ENCODE measurements around the gene SLC35E1. TPM values are rescaled to one million over a fixed set of nuclear protein-coding genes. Genes with fewer than 3 reads are reported as not detected.

The SLC35E1 gene
- total RNA-seq, 1 experiment from 2014 or later: 61.0 TPM

DNA sequence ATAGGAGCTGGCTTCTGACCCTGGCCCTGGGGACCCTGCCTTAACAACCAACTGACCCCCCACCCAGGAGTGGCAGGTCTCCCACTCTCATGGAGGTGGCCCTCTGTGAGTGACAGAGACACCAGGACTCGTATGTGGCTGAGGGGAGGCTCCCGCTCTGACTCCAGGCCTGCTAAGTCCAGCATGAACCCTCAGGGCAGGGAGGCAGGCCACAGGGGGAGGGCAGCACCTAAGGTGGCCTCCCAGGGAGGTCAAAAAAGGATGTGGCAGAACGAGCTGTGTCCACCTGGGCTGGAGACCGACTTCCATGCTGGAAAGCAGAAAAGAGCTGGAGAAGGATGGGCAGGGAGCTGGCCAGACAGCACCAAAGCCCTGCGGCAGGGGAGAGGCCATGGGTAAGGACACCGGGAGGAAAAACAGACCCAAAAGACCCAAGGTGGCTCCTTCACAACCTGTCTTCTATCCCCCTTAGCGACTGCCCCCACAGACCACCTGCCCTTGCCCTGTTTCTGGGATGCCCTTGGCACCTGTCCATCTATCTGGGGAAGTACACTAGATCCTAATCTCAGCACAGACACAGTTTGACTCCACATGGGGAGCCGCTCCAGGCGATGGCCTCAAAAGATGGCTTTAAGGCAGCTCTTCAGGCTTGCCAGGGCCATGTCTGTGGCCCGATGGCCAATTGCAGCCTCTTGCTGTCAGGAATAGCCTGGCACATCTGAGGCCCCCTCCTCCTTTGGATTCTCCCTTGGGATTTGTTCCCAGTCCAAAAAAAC is 10.5 kb upstream of the SLC35E1 start:
- ChIA-PET POLR2A (ENCODE audit: unreplicated experiment) (no interaction called here), CTCF (no interaction called here)
- no peak overlapping the region for H3K27ac ChIP-seq
- TF ChIP-seq EZH2 (IDR thresholded peaks at IDR 0.05; ENCODE audit: low read depth): no peak
- TF ChIP-seq, protein P1, sequence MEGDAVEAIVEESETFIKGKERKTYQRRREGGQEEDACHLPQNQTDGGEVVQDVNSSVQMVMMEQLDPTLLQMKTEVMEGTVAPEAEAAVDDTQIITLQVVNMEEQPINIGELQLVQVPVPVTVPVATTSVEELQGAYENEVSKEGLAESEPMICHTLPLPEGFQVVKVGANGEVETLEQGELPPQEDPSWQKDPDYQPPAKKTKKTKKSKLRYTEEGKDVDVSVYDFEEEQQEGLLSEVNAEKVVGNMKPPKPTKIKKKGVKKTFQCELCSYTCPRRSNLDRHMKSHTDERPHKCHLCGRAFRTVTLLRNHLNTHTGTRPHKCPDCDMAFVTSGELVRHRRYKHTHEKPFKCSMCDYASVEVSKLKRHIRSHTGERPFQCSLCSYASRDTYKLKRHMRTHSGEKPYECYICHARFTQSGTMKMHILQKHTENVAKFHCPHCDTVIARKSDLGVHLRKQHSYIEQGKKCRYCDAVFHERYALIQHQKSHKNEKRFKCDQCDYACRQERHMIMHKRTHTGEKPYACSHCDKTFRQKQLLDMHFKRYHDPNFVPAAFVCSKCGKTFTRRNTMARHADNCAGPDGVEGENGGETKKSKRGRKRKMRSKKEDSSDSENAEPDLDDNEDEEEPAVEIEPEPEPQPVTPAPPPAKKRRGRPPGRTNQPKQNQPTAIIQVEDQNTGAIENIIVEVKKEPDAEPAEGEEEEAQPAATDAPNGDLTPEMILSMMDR (conservative IDR thresholded peaks at IDR 0.05): no peak
- no peaks in the 10 kb centered on the region for H3K27me3 ChIP-seq (ENCODE audit: insufficient read depth, low read depth)
- intact Hi-C loops (cut with micrococcal nuclease; ENCODE audit: unreplicated experiment): no loop called here
- no peak overlapping the region for H3K4me2 ChIP-seq
- DNase-seq: no peak
- H4K20me1 ChIP-seq (ENCODE audit: insufficient read depth): peaks cover 91% of the 10 kb centered on the region
- H3K79me2 ChIP-seq (ENCODE audit: low read depth): peaks cover 97% of the 10 kb centered on the region
- 0 out of 2 replicates have a peak, but pooled peaks cover 1% of the 10 kb centered on the region for H3K36me3 ChIP-seq (ENCODE audit: low read depth)
- H2AFZ ChIP-seq: no peak overlapping the region
- H3K4me1 ChIP-seq (replicated peaks; ENCODE audit: insufficient read depth): peaks cover 22% of the 10 kb centered on the region
- no peaks in the 10 kb centered on the region for H3K9me2 ChIP-seq (ENCODE audit: insufficient read depth)
- no peaks in the 10 kb centered on the region for H3K9me3 ChIP-seq (ENCODE audit: insufficient read depth, low read depth)
- no peak overlapping the region for H3K4me3 ChIP-seq
- no TSS peak for BruUV-seq (replicated peaks)
- peaks cover 21% of the 10 kb centered on the region; the same call in 1 of the 2 replicates for H3F3A ChIP-seq (ENCODE audit: insufficient read depth, low read depth)

DNA sequence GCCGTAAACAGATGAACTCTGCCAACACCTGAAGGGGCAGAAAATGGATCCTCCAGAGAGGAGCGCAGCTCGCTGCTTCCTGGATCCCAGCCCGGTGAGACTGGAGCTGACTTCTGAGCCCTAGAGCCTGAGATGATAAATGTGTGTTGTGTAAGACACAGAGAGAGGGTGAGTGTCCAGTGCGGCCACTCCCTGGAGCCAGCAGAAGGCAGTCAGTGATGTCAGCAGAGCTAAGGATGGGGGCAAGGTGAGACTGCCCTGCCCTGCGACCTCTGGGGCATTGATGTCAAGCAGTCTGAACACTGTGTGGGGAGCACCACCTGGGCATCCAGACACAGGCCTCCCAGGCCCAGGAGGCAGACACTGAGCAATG is 9.7 kb upstream of the SLC35E1 start:
- Histone ChIP-seq H3K9me2 (ENCODE audit: insufficient read depth) (no peaks in the 10 kb centered on the region), H3K36me3 (ENCODE audit: low read depth) (0 out of 2 replicates have a peak, but pooled peaks cover 8% of the 10 kb centered on the region), H3F3A (ENCODE audit: insufficient read depth, low read depth) (peaks cover 21% of the 10 kb centered on the region; the same call in 1 of the 2 replicates), H3K4me3 (no peak overlapping the region), H2AFZ (no peak overlapping the region), H3K9me3 (ENCODE audit: insufficient read depth, low read depth) (no peaks in the 10 kb centered on the region), H4K20me1 (ENCODE audit: insufficient read depth) (peaks cover 84% of the 10 kb centered on the region), H3K4me2 (no peak overlapping the region), H3K4me1 (replicated peaks; ENCODE audit: insufficient read depth) (peaks cover 22% of the 10 kb centered on the region), H3K79me2 (ENCODE audit: low read depth) (peaks cover 94% of the 10 kb centered on the region), H3K27me3 (ENCODE audit: insufficient read depth, low read depth) (no peaks in the 10 kb centered on the region), H3K27ac (no peak overlapping the region)
- CTCF ChIA-PET: no interaction called here
- POLR2A ChIA-PET (ENCODE audit: unreplicated experiment): no interaction called here
- BruUV-seq (replicated peaks): no TSS peak
- TF ChIP-seq, protein P1 (conservative IDR thresholded peaks at IDR 0.05): no peak
- no peak for TF ChIP-seq EZH2 (IDR thresholded peaks at IDR 0.05; ENCODE audit: low read depth)
- peak in 1 of 2 experiments; percentile 28 for DNase-seq
- intact Hi-C loops (cut with micrococcal nuclease; ENCODE audit: unreplicated experiment): no loop called here

DNA sequence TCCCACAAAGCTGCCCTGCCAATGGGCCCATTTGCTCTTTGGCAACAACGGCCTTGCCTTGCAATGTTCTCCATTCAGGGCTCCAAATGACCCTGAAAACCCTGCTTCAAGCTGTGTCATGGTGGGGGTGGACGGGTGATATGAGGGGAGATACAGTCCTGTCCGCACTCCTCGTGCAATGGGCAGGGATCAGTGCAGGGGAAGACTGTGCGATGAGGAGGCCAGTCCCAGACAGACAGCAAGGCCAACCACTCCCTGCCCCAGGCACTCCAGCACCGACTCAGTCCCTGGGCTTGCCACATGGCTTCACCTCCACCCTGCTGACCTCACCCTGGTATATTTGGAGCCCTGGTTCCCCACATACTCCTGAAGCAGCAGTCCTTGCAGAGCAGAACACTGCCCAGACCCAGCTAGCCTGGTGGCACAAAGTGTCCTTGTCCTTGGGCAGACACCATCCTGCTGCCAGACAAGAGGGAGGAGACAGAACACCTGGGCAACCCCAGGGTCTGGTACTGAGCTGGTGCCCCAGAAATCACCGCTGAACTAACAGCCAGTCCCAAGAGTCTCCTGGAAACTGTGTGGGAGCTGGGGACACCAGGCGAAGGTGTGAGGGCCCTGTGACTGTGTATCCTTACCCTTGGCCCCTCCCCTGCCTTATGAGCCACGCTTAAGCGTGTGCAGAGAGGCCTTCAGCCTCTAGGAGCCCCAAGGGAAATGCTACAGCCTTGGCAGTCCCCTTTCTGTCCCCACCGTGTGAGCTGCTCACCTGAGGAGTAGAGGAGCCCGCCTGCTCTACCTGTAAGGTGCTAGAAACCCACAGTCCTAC is 9.1 kb upstream of the SLC35E1 start:
- H3K36me3 ChIP-seq (ENCODE audit: low read depth): 0 out of 2 replicates have a peak, but pooled peaks cover 9% of the 10 kb centered on the region
- BruUV-seq (replicated peaks): no TSS peak
- POLR2A ChIA-PET (ENCODE audit: unreplicated experiment): no interaction called here
- H3K9me2 ChIP-seq (ENCODE audit: insufficient read depth): no peaks in the 10 kb centered on the region
- no peak overlapping the region for H3K4me3 ChIP-seq
- CTCF ChIA-PET: no interaction called here
- no peaks in the 10 kb centered on the region for H3K9me3 ChIP-seq (ENCODE audit: insufficient read depth, low read depth)
- peaks cover 78% of the 10 kb centered on the region for H4K20me1 ChIP-seq (ENCODE audit: insufficient read depth)
- H3K27ac ChIP-seq: no peak overlapping the region
- DNase-seq: no peak
- H3K4me1 ChIP-seq (replicated peaks; ENCODE audit: insufficient read depth): peaks cover 22% of the 10 kb centered on the region
- intact Hi-C loops (cut with micrococcal nuclease; ENCODE audit: unreplicated experiment): no loop called here
- no peaks in the 10 kb centered on the region for H3K27me3 ChIP-seq (ENCODE audit: insufficient read depth, low read depth)
- no peak overlapping the region for H3K4me2 ChIP-seq
- H3F3A ChIP-seq (ENCODE audit: insufficient read depth, low read depth): peaks cover 21% of the 10 kb centered on the region; the same call in 1 of the 2 replicates
- peaks cover 90% of the 10 kb centered on the region for H3K79me2 ChIP-seq (ENCODE audit: low read depth)
- TF ChIP-seq, protein P1 (conservative IDR thresholded peaks at IDR 0.05): no peak
- TF ChIP-seq EZH2 (IDR thresholded peaks at IDR 0.05; ENCODE audit: low read depth): no peak
- H2AFZ ChIP-seq: no peak overlapping the region
